ENCODE measurements around the gene DLGAP4. TPM values are rescaled to one million over a fixed set of nuclear protein-coding genes. Genes with fewer than 3 reads are reported as not detected.
A peak's percentile ranks its signal among the peaks of the same experiment; 100 is the strongest.

Gene DLGAP4
- total RNA-seq, 5 donors from 2014 or later (not counting 1 experiment from before 2014, with no cell fraction given) = 36.4 to 54.4 (median 43.9) TPM

DNA sequence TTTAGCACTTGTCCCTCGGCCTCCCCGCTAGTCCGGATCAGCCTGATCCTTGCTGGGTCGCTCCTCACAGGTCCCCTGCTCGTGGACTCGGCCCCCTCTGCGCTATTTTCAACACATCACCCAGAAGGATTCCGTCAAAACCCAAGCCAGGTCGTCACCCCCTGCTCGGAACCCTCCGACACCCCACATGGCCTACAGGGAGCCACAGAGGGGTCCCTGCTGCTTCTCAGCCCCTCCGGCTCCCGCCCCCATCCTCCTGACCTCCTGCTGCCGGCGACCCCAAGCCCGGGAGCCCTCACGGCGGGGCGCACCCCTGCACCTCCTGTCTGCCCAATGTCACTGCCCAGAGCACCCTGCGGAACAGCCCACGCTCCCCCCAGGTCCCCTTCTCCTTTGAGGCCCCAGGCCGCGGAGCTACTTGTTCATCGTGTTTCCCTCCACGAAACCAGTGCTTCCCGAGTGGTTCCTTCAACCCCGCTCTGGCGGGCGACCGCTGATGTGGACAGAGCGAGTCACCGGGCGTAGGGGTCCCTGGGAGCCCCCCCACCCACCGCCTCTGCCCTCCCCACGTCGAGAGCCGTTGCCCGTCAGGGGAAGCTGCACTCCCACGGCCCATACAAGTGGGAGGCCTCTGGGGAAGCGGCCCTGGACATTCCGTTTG is 234.5 kb downstream of the DLGAP4 start:
- no peak for ATAC-seq (replicated peaks in 1 of 4)
- Mint-ChIP-seq H3K9me3 (no peaks in the 10 kb centered on the region), H3K27me3 (peaks cover 0 to 6% of the 10 kb centered on the region in 2 donors), H3K36me3 (no peaks in the 10 kb centered on the region), H3K4me1 (peaks cover 0 to 3% (median 2%) of the 10 kb centered on the region in 3 donors), H3K4me3 (peak overlapping the region in 1 of 3 donors; percentile 16), H3K27ac (no peak overlapping the region)
- Histone ChIP-seq H3K36me3 (ENCODE audit: control insufficient read depth in 2 of 2, extremely low read depth in 1 of 2, insufficient read depth in 1 of 2, low read length in 1 of 2) (no peaks in the 10 kb centered on the region), H3K4me1 (ENCODE audit: control insufficient read depth in 1 of 2, extremely low read depth in 1 of 2, insufficient read depth in 2 of 2, low read length in 2 of 2) (peaks cover 0 to 8% of the 10 kb centered on the region in 2 experiments), H3K27me3 (replicated peaks in 1 of 2; ENCODE audit: control insufficient read depth in 2 of 2, extremely low read depth in 1 of 2, insufficient read depth in 2 of 2, low read length in 1 of 2) (peaks cover 0 to 17% of the 10 kb centered on the region in 2 experiments), H3K27ac (ENCODE audit: low read length) (no peak overlapping the region), H3K9me3 (no peaks in the 10 kb centered on the region), H3K4me3 (ENCODE audit: control insufficient read depth in 1 of 2, extremely low read depth in 1 of 2, low read length in 1 of 2) (no peak overlapping the region)
- DNase-seq = no peak
- 83% methylated on average over 31 of the region's 41 CpGs for WGBS (ENCODE audit: insufficient coverage)
- CTCF ChIA-PET = interaction anchor here in 1 of 2 donors (0.6 kb wide), 1 partner anchor 288 kb away, joined by 15 read pairs; no protein-coding TSS in a partner anchor
- POLR2A ChIA-PET = interaction anchor here in 1 of 2 donors (0.6 kb wide), 1 partner anchor 89 kb away, joined by 8 read pairs; no protein-coding TSS in a partner anchor

DNA sequence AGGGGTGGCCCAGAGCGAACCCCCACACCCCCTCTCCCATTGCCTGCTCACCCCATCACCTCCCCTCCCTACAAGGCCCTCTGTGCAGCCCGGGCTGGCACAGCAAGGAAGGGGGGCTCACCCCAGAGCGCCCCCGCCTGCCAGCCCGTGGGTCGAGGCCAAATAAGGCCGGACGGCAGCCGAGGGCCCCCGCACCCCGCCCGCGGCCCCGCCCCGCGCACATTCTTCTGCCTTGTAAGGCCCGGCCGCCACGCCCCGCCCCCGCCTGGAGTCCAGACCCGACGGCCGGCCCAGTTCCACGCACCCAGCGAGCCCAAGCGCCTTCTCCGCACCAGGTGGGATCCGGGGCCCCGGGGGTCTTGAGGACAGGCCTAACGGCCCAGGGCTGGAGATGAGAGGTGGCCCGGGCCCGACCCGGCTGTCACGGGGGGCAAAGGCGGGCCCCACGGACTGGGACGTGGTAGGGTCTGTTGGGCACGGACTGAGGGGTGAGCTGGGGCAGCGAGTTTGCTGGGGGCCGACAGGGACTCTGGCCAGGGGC is 235.2 kb downstream of the DLGAP4 start, which contains the start of gene MYL9:
MYL9 (plus strand) TSS at position 293 of the 541 bp plus-strand sequence. CDS start 3,366 bp downstream, outside the sequence.
- POLR2A ChIA-PET = interaction anchor here in 1 of 2 donors (0.6 kb wide), 1 partner anchor 88 kb away, joined by 8 read pairs; no protein-coding TSS in a partner anchor
- peak in 4 of 35 experiments; percentile 7 to 32 (median 18) for DNase-seq

DNA sequence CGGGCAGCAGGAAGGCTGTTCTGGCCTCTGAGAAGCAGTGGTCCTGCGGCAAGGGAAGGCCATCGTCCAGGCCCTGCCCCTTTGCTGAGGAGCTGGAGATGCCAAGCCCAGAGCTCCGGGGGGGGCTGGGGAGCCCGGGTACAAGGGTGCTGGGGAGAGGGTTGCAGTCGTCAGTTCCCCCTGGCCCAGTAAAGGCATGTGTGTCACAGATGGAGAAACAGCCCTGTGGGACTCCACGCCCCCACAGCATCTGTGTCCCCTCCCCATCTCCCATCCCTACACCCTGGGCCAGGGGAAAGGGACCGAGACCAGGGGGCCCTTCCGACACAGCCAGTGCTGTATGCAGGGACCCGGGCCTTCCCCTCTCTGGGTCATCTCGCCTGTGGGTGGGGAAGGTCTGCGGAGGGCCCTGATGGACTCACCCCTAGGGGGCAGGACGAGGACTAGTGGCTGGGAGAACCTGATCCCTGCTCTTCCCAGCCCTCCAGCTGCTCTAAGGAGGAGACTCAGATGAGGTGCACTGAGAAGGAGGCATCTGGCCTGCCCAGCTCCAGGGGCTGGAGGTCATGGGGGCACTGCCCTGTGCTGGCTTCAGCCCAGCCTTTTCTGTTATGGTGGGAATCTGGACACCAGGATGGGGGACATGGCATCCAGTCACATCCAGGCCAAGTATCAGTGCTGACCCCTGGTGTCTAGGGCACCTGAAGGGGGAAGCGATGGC is 235.8 kb downstream of the DLGAP4 start:
- no peaks in the 10 kb centered on the region for H3K9me3 ChIP-seq
- ChIA-PET CTCF (no interaction called here), POLR2A (no interaction called here)
- no peak overlapping the region for H3K4me3 ChIP-seq (ENCODE audit: control insufficient read depth in 1 of 2, extremely low read depth in 1 of 2, low read length in 1 of 2)
- no peaks in the 10 kb centered on the region for H3K36me3 ChIP-seq (ENCODE audit: control insufficient read depth in 2 of 2, extremely low read depth in 1 of 2, insufficient read depth in 1 of 2, low read length in 1 of 2)
- DNase-seq = no peak
- peaks cover 0 to 8% of the 10 kb centered on the region in 2 experiments for H3K4me1 ChIP-seq (ENCODE audit: control insufficient read depth in 1 of 2, extremely low read depth in 1 of 2, insufficient read depth in 2 of 2, low read length in 2 of 2)
- H3K27me3 Mint-ChIP-seq = peaks cover 0 to 6% of the 10 kb centered on the region in 2 donors
- H3K4me1 Mint-ChIP-seq = peaks cover 0 to 3% (median 2%) of the 10 kb centered on the region in 3 donors
- H3K27ac Mint-ChIP-seq = no peak overlapping the region
- H3K36me3 Mint-ChIP-seq = no peaks in the 10 kb centered on the region
- no peak for ATAC-seq (replicated peaks in 1 of 4)
- no peaks in the 10 kb centered on the region for H3K9me3 Mint-ChIP-seq
- no peak overlapping the region for H3K4me3 Mint-ChIP-seq
- H3K27ac ChIP-seq (ENCODE audit: low read length) = no peak overlapping the region
- WGBS (ENCODE audit: insufficient coverage) = 95% methylated on average over 7 of the region's 14 CpGs
- peaks cover 0 to 17% of the 10 kb centered on the region in 2 experiments for H3K27me3 ChIP-seq (replicated peaks in 1 of 2; ENCODE audit: control insufficient read depth in 2 of 2, extremely low read depth in 1 of 2, insufficient read depth in 2 of 2, low read length in 1 of 2)

More for the DNA sequence above, 235.2 kb downstream of the DLGAP4 start, which contains the start of gene MYL9:
- Histone ChIP-seq H3K4me3 (ENCODE audit: control insufficient read depth in 1 of 2, extremely low read depth in 1 of 2, low read length in 1 of 2) (no peak within 1 kb of the TSS), H3K9me3 (no peaks in the 10 kb centered on the region), H3K36me3 (ENCODE audit: control insufficient read depth in 2 of 2, extremely low read depth in 1 of 2, insufficient read depth in 1 of 2, low read length in 1 of 2) (no peaks in the 10 kb centered on the region), H3K27me3 (replicated peaks in 1 of 2; ENCODE audit: control insufficient read depth in 2 of 2, extremely low read depth in 1 of 2, insufficient read depth in 2 of 2, low read length in 1 of 2) (peaks cover 0 to 17% of the 10 kb centered on the region in 2 experiments), H3K27ac (ENCODE audit: low read length) (no peak within 1 kb of the TSS), H3K4me1 (ENCODE audit: control insufficient read depth in 1 of 2, extremely low read depth in 1 of 2, insufficient read depth in 2 of 2, low read length in 2 of 2) (peaks cover 0 to 8% of the 10 kb centered on the region in 2 experiments)
- peaks cover 0 to 3% (median 2%) of the 10 kb centered on the region in 3 donors for H3K4me1 Mint-ChIP-seq
- H3K4me3 Mint-ChIP-seq = peak within 1 kb of the TSS in 1 of 3 donors; percentile 16
- CTCF ChIA-PET = interaction anchor here in 1 of 2 donors (0.6 kb wide), 1 partner anchor 288 kb away, joined by 15 read pairs; no protein-coding TSS in a partner anchor
- H3K36me3 Mint-ChIP-seq = no peaks in the 10 kb centered on the region
- ATAC-seq (replicated peaks in 1 of 4) = peak in 1 of 4 experiments; percentile 16
- H3K27me3 Mint-ChIP-seq = peaks cover 0 to 6% of the 10 kb centered on the region in 2 donors
- WGBS (ENCODE audit: insufficient coverage) = 25% methylated on average over 36 of the region's 41 CpGs
- H3K9me3 Mint-ChIP-seq = no peaks in the 10 kb centered on the region
- no peak within 1 kb of the TSS for H3K27ac Mint-ChIP-seq

DNA sequence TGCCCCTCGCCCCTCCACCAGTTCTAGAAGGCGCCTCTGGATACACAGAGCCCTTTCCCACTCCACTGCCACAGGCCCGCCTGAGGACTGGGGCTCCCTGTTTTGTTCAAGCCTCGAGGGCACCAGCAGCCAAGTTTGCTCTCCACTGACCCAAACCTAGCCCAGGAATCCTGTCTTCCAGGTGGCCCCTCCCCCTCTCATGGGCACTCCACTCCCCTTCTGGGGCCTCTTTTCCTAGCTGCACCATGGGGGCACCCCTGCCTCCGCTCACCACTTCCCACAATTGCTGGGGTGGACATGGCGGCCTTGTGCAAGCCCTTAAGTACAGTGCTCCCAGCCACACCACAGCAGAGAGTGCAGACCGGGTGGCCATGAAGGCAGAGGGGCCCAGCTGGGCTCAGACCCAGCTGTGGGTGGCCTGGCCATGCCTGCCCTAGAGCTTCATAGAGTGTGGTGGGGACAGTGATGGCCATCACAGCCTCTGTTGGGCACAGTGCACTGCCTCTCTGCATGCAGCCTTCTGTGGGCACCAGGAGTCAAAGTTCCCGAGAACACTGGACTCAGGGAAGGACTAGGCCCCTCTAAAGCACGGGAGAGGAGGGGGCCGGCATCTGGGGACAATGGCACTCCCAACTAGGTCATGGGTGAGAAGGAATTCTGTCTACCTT is 236.5 kb downstream of the DLGAP4 start:
- peaks cover 0 to 17% of the 10 kb centered on the region in 2 experiments for H3K27me3 ChIP-seq (replicated peaks in 1 of 2; ENCODE audit: control insufficient read depth in 2 of 2, extremely low read depth in 1 of 2, insufficient read depth in 2 of 2, low read length in 1 of 2)
- H3K4me3 Mint-ChIP-seq = no peak overlapping the region
- ChIA-PET POLR2A (no interaction called here), CTCF (no interaction called here)
- no peaks in the 10 kb centered on the region for H3K36me3 Mint-ChIP-seq
- H3K4me1 Mint-ChIP-seq = peaks cover 0 to 3% (median 2%) of the 10 kb centered on the region in 3 donors
- H3K4me1 ChIP-seq (ENCODE audit: control insufficient read depth in 1 of 2, extremely low read depth in 1 of 2, insufficient read depth in 2 of 2, low read length in 2 of 2) = peaks cover 0 to 8% of the 10 kb centered on the region in 2 experiments
- H3K4me3 ChIP-seq (ENCODE audit: control insufficient read depth in 1 of 2, extremely low read depth in 1 of 2, low read length in 1 of 2) = no peak overlapping the region
- H3K36me3 ChIP-seq (ENCODE audit: control insufficient read depth in 2 of 2, extremely low read depth in 1 of 2, insufficient read depth in 1 of 2, low read length in 1 of 2) = no peaks in the 10 kb centered on the region
- H3K9me3 Mint-ChIP-seq = no peaks in the 10 kb centered on the region
- H3K9me3 ChIP-seq = no peaks in the 10 kb centered on the region
- 95% methylated on average over 10 of the region's 10 CpGs for WGBS (ENCODE audit: insufficient coverage)
- ATAC-seq (replicated peaks in 1 of 4) = no peak
- no peak overlapping the region for H3K27ac Mint-ChIP-seq
- DNase-seq = no peak
- no peak overlapping the region for H3K27ac ChIP-seq (ENCODE audit: low read length)
- peaks cover 0 to 6% of the 10 kb centered on the region in 2 donors for H3K27me3 Mint-ChIP-seq

DNA sequence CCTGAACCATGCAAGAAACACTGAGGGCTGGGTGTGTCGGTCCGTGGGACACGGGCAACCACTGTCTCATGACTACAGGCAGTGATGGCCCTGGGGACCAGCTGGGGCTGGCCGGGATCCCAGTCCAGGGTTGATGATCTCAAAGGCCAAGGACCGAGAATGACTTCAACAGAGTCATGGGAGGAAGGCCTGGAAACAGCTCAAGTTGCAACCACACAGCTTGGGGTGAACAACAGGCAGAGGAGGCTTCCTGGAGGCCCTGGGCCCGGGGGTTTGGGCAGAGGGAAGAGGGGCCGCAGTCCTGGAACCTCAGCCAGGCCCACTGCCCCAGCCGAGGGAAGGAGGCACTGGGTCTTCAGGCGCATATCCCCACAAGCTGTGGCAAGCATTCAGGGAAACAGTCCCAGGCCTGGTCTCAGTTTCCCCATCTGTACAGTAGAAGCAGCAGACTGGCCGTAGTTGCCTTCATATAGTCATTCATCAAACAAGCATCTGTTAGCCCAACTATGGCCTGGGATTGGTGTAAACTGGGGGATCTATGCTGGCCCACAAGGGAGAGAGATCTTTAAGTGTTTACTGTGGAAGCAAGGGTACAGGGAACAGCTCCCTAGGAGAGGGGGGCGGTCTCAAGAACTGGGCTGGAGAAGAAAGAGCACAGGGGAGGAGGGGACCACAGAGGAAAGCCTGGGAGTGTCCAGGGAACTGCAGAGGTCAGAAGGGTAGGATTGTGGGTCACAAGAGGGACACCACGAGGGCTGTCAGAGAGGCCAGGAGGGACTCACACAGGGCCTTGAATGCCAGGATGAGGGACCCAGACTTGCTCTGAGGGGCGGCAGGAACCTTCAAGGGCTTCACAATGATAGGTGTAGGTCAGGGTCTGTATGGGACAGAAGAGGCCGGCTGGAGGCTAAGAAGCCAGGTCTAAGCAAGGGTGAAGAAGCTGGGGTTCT is 237.3 kb downstream of the DLGAP4 start:
- H3K27me3 Mint-ChIP-seq = peaks cover 0 to 6% of the 10 kb centered on the region in 2 donors
- POLR2A ChIA-PET = no interaction called here
- 92% methylated on average over 13 of the region's 14 CpGs for WGBS (ENCODE audit: insufficient coverage)
- H3K4me3 Mint-ChIP-seq = no peak overlapping the region
- Histone ChIP-seq H3K4me1 (ENCODE audit: control insufficient read depth in 1 of 2, extremely low read depth in 1 of 2, insufficient read depth in 2 of 2, low read length in 2 of 2) (peaks cover 0 to 8% of the 10 kb centered on the region in 2 experiments), H3K27ac (ENCODE audit: low read length) (no peak overlapping the region), H3K36me3 (ENCODE audit: control insufficient read depth in 2 of 2, extremely low read depth in 1 of 2, insufficient read depth in 1 of 2, low read length in 1 of 2) (no peaks in the 10 kb centered on the region), H3K9me3 (no peaks in the 10 kb centered on the region), H3K27me3 (replicated peaks in 1 of 2; ENCODE audit: control insufficient read depth in 2 of 2, extremely low read depth in 1 of 2, insufficient read depth in 2 of 2, low read length in 1 of 2) (peaks cover 0 to 17% of the 10 kb centered on the region in 2 experiments), H3K4me3 (ENCODE audit: control insufficient read depth in 1 of 2, extremely low read depth in 1 of 2, low read length in 1 of 2) (no peak overlapping the region)
- peaks cover 0 to 3% (median 2%) of the 10 kb centered on the region in 3 donors for H3K4me1 Mint-ChIP-seq
- H3K27ac Mint-ChIP-seq = no peak overlapping the region
- ATAC-seq (replicated peaks in 1 of 4) = no peak
- no peak for DNase-seq
- no peaks in the 10 kb centered on the region for H3K9me3 Mint-ChIP-seq
- CTCF ChIA-PET = interaction anchor here in 1 of 2 donors (0.6 kb wide), 1 partner anchor 601 kb away, joined by 3 read pairs; no protein-coding TSS in a partner anchor
- no peaks in the 10 kb centered on the region for H3K36me3 Mint-ChIP-seq
